ACC112 (cell line): ENCODE data around the gene SHH.

Experiments used
- H2AFZ ChIP-seq: fragments of 200-600 bp; sonication (generic); one replicate; pipeline ENCODE4 v1.6.0; 2017; ENCODE audit warnings: antibody characterized with exemption, low read length; ENCODE audit not compliant: unreplicated experiment
- H3K27ac ChIP-seq: fragments of 200-600 bp; sonication (generic); 2 replicates; pipeline ENCODE4 v1.5.1; 2014; ENCODE audit warnings: low read depth, mild to moderate bottlenecking, antibody characterized with exemption, low read length, moderate library complexity
- H3K27me3 ChIP-seq: fragments of 200-600 bp; sonication (generic); 2 replicates; pipeline ENCODE4 v1.6.1; 2014; ENCODE audit warnings: mild to moderate bottlenecking, antibody characterized with exemption, low read length, moderate library complexity, mixed read lengths; ENCODE audit not compliant: insufficient read depth
- H3K36me3 ChIP-seq: fragments of 200-600 bp; sonication (generic); 2 replicates; pipeline ENCODE4 v1.6.1; 2016; ENCODE audit warnings: mild to moderate bottlenecking, antibody characterized with exemption, low read length, moderate library complexity, mixed read lengths; ENCODE audit not compliant: insufficient read depth
- H3K4me1 ChIP-seq: fragments of 200-600 bp; sonication (generic); one replicate; pipeline ENCODE4 v1.6.1; 2016; ENCODE audit warnings: low read length, mixed read lengths; ENCODE audit not compliant: insufficient read depth, unreplicated experiment, control insufficient read depth
- H3K4me3 ChIP-seq: fragments of 200-600 bp; sonication (generic); 2 replicates; pipeline ENCODE4 v1.5.1; 2014; ENCODE audit warnings: mild to moderate bottlenecking, low read depth, low read length
- H3K79me2 ChIP-seq: fragments of 200-600 bp; sonication (generic); one replicate; pipeline ENCODE4 v1.6.0; 2016; ENCODE audit warnings: low read length; ENCODE audit not compliant: control insufficient read depth, unreplicated experiment, insufficient read depth

SHH gene

GRCh38 chr7:155797262-155798250 is 14.7 kb downstream of the SHH start:
- Histone ChIP-seq H3K36me3 (no peaks in the 10 kb centered on the region), H2AFZ (no peak overlapping the region), H3K27ac (no peak overlapping the region), H3K4me3 (no peak overlapping the region), H3K27me3 (peaks cover 57% of the 10 kb centered on the region), H3K4me1 (no peaks in the 10 kb centered on the region), H3K79me2 (no peaks in the 10 kb centered on the region)

- Histone ChIP-seq H2AFZ (no peak overlapping the region), H3K36me3 (no peaks in the 10 kb centered on the region), H3K27me3 (peaks cover 48% of the 10 kb centered on the region), H3K79me2 (no peaks in the 10 kb centered on the region), H3K4me3 (no peak overlapping the region), H3K4me1 (no peaks in the 10 kb centered on the region), H3K27ac (no peak overlapping the region)
Observed at GRCh38 chr7:155796381-155797261, 15.6 kb downstream of the SHH start.

- no peaks in the 10 kb centered on the region for H3K36me3 ChIP-seq
- H3K79me2 ChIP-seq: no peaks in the 10 kb centered on the region
- no peaks in the 10 kb centered on the region for H3K4me1 ChIP-seq
- no peak overlapping the region for H3K27ac ChIP-seq
- no peak overlapping the region for H3K4me3 ChIP-seq
- H2AFZ ChIP-seq: no peak overlapping the region
- H3K27me3 ChIP-seq: peaks cover 41% of the 10 kb centered on the region
Observed at GRCh38 chr7:155795951-155796350, 16.3 kb downstream of the SHH start.

GRCh38 chr7:155795401-155795800 is 16.9 kb downstream of the SHH start:
- Histone ChIP-seq H2AFZ (no peak overlapping the region), H3K27me3 (peaks cover 36% of the 10 kb centered on the region), H3K4me3 (no peak overlapping the region), H3K79me2 (no peaks in the 10 kb centered on the region), H3K27ac (no peak overlapping the region), H3K36me3 (no peaks in the 10 kb centered on the region), H3K4me1 (no peaks in the 10 kb centered on the region)

- Histone ChIP-seq H3K4me1 (no peaks in the 10 kb centered on the region), H3K79me2 (no peaks in the 10 kb centered on the region), H3K27me3 (peaks cover 24% of the 10 kb centered on the region), H3K4me3 (no peak overlapping the region), H2AFZ (no peak overlapping the region), H3K27ac (no peak overlapping the region), H3K36me3 (no peaks in the 10 kb centered on the region)
Observed at GRCh38 chr7:155794196-155794595, 18.1 kb downstream of the SHH start.

GRCh38 chr7:155793720-155794119 is 18.5 kb downstream of the SHH start:
- H3K79me2 ChIP-seq: no peaks in the 10 kb centered on the region
- H3K36me3 ChIP-seq: no peaks in the 10 kb centered on the region
- H3K4me3 ChIP-seq: no peak overlapping the region
- no peak overlapping the region for H2AFZ ChIP-seq
- H3K27ac ChIP-seq: no peak overlapping the region
- H3K4me1 ChIP-seq: no peaks in the 10 kb centered on the region
- H3K27me3 ChIP-seq: peaks cover 19% of the 10 kb centered on the region

GRCh38 chr7:155792999-155793560 is 19.2 kb downstream of the SHH start:
- Histone ChIP-seq H3K79me2 (no peaks in the 10 kb centered on the region), H3K36me3 (no peaks in the 10 kb centered on the region), H3K27me3 (peaks cover 18% of the 10 kb centered on the region), H3K27ac (no peak overlapping the region), H2AFZ (no peak overlapping the region), H3K4me1 (no peaks in the 10 kb centered on the region), H3K4me3 (no peak overlapping the region)

GRCh38 chr7:155792315-155792960 is 19.8 kb downstream of the SHH start:
- Histone ChIP-seq H3K27ac (no peak overlapping the region), H3K27me3 (peaks cover 15% of the 10 kb centered on the region), H3K79me2 (no peaks in the 10 kb centered on the region), H3K4me3 (no peak overlapping the region), H2AFZ (no peak overlapping the region), H3K36me3 (no peaks in the 10 kb centered on the region), H3K4me1 (no peaks in the 10 kb centered on the region)

- no peaks in the 10 kb centered on the region for H3K36me3 ChIP-seq
- no peaks in the 10 kb centered on the region for H3K79me2 ChIP-seq
- H3K27me3 ChIP-seq: peaks cover 13% of the 10 kb centered on the region
- no peak overlapping the region for H2AFZ ChIP-seq
- no peak overlapping the region for H3K4me3 ChIP-seq
- no peak overlapping the region for H3K27ac ChIP-seq
- no peaks in the 10 kb centered on the region for H3K4me1 ChIP-seq
Observed at GRCh38 chr7:155791836-155792235, 20.4 kb downstream of the SHH start.

GRCh38 chr7:155791214-155791737 is 21.0 kb downstream of the SHH start:
- no peaks in the 10 kb centered on the region for H3K36me3 ChIP-seq
- H3K79me2 ChIP-seq: no peaks in the 10 kb centered on the region

More at GRCh38 chr7:155791214-155791737, 21.0 kb downstream of the SHH start:
- no peak overlapping the region for H2AFZ ChIP-seq
- no peak overlapping the region for H3K27ac ChIP-seq
- H3K4me1 ChIP-seq: no peaks in the 10 kb centered on the region
- no peak overlapping the region for H3K4me3 ChIP-seq
- peaks cover 11% of the 10 kb centered on the region for H3K27me3 ChIP-seq
